Ascending aorta (tissue), 2 donors: ENCODE data around the gene CAMK2A. TPM values are rescaled to one million over a fixed set of nuclear protein-coding genes. Genes with fewer than 3 reads are reported as not detected.

ENCODE experiments used
- DNase-seq, 2 donors: peaks; one replicate each; pipeline ENCODE4 v3.0.0-alpha.2; 2019; ENCODE audit warnings: low spot score in 2 of 2
- H3K27ac ChIP-seq, 2 donors: fragments of 200-600 bp; sonication (generic); one replicate each; pipeline ENCODE4 v1.5.1; 2016 to 2017; ENCODE audit warnings: mild to moderate bottlenecking in 1 of 2
- H3K27me3 ChIP-seq: fragments of 200-600 bp; sonication (generic); one replicate; pipeline ENCODE4 v1.5.1; 2017
- H3K36me3 ChIP-seq, 2 donors: fragments of 200-600 bp; sonication (generic); one replicate each; pipeline ENCODE4 v1.5.1; 2016
- H3K4me1 ChIP-seq, 2 donors: fragments of 200-600 bp; sonication (generic); one replicate each; pipeline ENCODE4 v1.5.1; 2016 to 2017; ENCODE audit warnings: mild to moderate bottlenecking in 1 of 2
- H3K4me3 ChIP-seq, 2 donors: fragments of 200-600 bp; sonication (generic); one replicate each; pipeline ENCODE4 v1.5.1; 2016 to 2017; ENCODE audit warnings: mild to moderate bottlenecking in 1 of 2
- H3K9me3 ChIP-seq, 2 donors: fragments of 200-600 bp; sonication (generic); one replicate each; pipeline ENCODE4 v1.5.1; 2016
- intact Hi-C: fragments of 100-400 bp; cut with DNase I; formaldehyde crosslinking; loops from one replicate; pipeline ENCODE4 v1.15.1; 2023
- total RNA-seq: library from RNA; depleted of rRNA; stranded (reverse); fragments of >200 nt; gene quantifications from one replicate; pipeline ENCODE4 v1.1.0, GENCODE V29; 2016
- TF ChIP-seq, protein P1 (sequence below), 3 experiments: fragments of 200-600 bp in 2 of 3; fragments of 450-650 bp in 1 of 3; sonication (generic) in 2 of 3; IDR thresholded peaks; one replicate each; pipeline ENCODE4 v1.5.1; 2016 to 2019; ENCODE audit warnings: antibody characterized with exemption in 3 of 3, mild to moderate bottlenecking in 1 of 3, moderate library complexity in 1 of 3

Gene CAMK2A
- total RNA-seq, 1 donor from 2014 or later = not detected

GRCh38 chr5:150175536-150175935 is 114.0 kb downstream of the CAMK2A start:
- Histone ChIP-seq H3K36me3 (no peaks in the 10 kb centered on the region), H3K27ac (peak overlapping the region in 1 of 2 donors; percentile 95), H3K9me3 (no peaks in the 10 kb centered on the region), H3K4me3 (no peak overlapping the region), H3K4me1 (peaks cover 11 to 35% of the 10 kb centered on the region in 2 donors), H3K27me3 (no peaks in the 10 kb centered on the region)
- DNase-seq = no peak
- intact Hi-C loops = loop anchor here (5.0 kb wide), 1 partner anchor 37 kb away; no protein-coding TSS in a partner anchor
- TF ChIP-seq, protein P1, sequence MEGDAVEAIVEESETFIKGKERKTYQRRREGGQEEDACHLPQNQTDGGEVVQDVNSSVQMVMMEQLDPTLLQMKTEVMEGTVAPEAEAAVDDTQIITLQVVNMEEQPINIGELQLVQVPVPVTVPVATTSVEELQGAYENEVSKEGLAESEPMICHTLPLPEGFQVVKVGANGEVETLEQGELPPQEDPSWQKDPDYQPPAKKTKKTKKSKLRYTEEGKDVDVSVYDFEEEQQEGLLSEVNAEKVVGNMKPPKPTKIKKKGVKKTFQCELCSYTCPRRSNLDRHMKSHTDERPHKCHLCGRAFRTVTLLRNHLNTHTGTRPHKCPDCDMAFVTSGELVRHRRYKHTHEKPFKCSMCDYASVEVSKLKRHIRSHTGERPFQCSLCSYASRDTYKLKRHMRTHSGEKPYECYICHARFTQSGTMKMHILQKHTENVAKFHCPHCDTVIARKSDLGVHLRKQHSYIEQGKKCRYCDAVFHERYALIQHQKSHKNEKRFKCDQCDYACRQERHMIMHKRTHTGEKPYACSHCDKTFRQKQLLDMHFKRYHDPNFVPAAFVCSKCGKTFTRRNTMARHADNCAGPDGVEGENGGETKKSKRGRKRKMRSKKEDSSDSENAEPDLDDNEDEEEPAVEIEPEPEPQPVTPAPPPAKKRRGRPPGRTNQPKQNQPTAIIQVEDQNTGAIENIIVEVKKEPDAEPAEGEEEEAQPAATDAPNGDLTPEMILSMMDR (IDR thresholded peaks at IDR 0.05) = peak in 2 of 3 experiments; percentile 16 to 50

GRCh38 chr5:150175076-150175475 is 114.5 kb downstream of the CAMK2A start:
- no peak overlapping the region for H3K4me3 ChIP-seq
- peaks cover 11 to 31% of the 10 kb centered on the region in 2 donors for H3K4me1 ChIP-seq
- DNase-seq = no peak
- H3K9me3 ChIP-seq = no peaks in the 10 kb centered on the region
- intact Hi-C loops = loop anchor here (5.0 kb wide), 1 partner anchor 37 kb away; no protein-coding TSS in a partner anchor
- TF ChIP-seq, protein P1 (IDR thresholded peaks at IDR 0.05) = no peak
- no peaks in the 10 kb centered on the region for H3K27me3 ChIP-seq
- H3K27ac ChIP-seq = peak overlapping the region in 1 of 2 donors; percentile 95
- H3K36me3 ChIP-seq = no peaks in the 10 kb centered on the region

DNA sequence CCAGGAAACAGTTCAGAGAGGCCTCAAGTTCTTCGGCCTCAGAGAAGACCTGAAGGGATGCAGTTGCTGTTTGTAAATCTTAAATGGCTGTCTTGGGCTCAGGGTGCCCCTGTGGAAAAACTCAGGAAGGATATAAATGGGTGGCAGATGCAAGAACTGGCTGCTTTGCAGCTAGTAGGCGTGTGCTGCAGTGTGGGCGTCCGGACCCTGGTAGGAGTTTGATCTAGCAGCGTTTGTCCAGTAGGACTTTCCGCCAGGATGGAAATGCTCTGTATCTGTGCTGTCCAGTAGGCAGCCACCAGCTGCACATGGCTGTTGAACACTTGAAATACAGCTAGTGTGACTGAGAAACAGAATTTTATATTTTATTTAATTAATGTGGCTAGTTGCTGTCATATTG is 115.3 kb downstream of the CAMK2A start:
- Histone ChIP-seq H3K4me1 (peaks cover 5 to 23% of the 10 kb centered on the region in 2 donors), H3K9me3 (no peaks in the 10 kb centered on the region), H3K27ac (no peak overlapping the region), H3K4me3 (no peak overlapping the region), H3K36me3 (no peaks in the 10 kb centered on the region), H3K27me3 (no peaks in the 10 kb centered on the region)
- intact Hi-C loops = no loop called here
- DNase-seq = no peak
- TF ChIP-seq, protein P1 (IDR thresholded peaks at IDR 0.05) = no peak

- TF ChIP-seq, protein P1 (IDR thresholded peaks at IDR 0.05) = no peak
- no peaks in the 10 kb centered on the region for H3K9me3 ChIP-seq
- DNase-seq = no peak
- peaks cover 5 to 22% of the 10 kb centered on the region in 2 donors for H3K4me1 ChIP-seq
- no peaks in the 10 kb centered on the region for H3K27me3 ChIP-seq
- H3K36me3 ChIP-seq = no peaks in the 10 kb centered on the region
- H3K4me3 ChIP-seq = no peak overlapping the region
- H3K27ac ChIP-seq = no peak overlapping the region
- intact Hi-C loops = no loop called here
Measured at GRCh38 chr5:150173161-150173560, 116.4 kb downstream of the CAMK2A start.

DNA sequence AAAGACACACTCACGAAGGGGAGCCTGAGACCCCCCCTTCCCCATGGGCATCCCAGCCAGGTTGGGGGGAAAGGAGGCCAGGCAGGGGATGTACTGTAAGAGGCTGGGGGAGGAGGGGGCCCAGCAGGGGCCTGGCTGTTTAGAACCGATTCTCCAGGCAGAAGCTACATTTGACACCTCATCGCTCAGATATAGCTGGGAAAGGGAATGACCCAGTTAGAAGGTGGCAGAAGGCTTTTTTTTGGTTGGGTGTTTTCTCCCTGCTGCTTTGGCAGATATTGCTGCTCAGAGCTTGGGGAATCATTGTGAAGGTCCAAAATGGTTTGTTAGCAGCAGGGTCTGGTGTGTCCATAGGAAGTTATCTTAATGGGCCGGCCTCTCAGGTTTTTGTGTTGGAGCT is 117.0 kb downstream of the CAMK2A start:
- intact Hi-C loops = no loop called here
- Histone ChIP-seq H3K36me3 (no peaks in the 10 kb centered on the region), H3K27me3 (no peaks in the 10 kb centered on the region), H3K27ac (no peak overlapping the region), H3K4me3 (no peak overlapping the region), H3K4me1 (peaks cover 5 to 22% of the 10 kb centered on the region in 2 donors), H3K9me3 (no peaks in the 10 kb centered on the region)
- TF ChIP-seq, protein P1 (IDR thresholded peaks at IDR 0.05) = no peak
- no peak for DNase-seq

DNA sequence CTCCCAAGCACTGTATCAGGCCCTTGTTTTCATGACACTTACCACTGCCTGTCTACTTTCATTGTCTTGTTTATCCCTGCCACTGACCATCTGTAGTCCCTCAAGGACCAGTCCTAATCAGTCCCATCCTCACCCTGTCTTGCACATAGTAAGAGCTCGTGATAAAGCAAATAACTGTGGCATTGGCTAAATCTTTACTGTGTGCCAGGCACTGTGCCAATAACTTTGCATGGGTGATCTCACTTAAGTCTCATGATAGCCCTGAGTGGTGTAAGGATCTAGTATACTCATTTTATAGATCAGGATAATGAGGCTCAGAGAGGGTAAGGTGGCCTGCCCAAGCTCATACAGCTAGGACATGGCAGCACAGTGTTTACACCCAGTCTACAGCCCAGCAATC is 117.4 kb downstream of the CAMK2A start:
- Histone ChIP-seq H3K27me3 (no peaks in the 10 kb centered on the region), H3K27ac (no peak overlapping the region), H3K9me3 (no peaks in the 10 kb centered on the region), H3K36me3 (no peaks in the 10 kb centered on the region), H3K4me1 (peaks cover 5 to 18% of the 10 kb centered on the region in 2 donors), H3K4me3 (no peak overlapping the region)
- intact Hi-C loops = no loop called here
- TF ChIP-seq, protein P1 (IDR thresholded peaks at IDR 0.05) = no peak
- DNase-seq = no peak
